ENCODE results near the gene SEMA4C. TPM values are rescaled to one million over a fixed set of nuclear protein-coding genes. Genes with fewer than 3 reads are reported as not detected.

Gene SEMA4C
- total RNA-seq, 1 experiment from 2014 or later: 16.3 TPM

- Mint-ChIP-seq H3K9me3 (ENCODE audit: unreplicated experiment) (no peaks in the 10 kb centered on the region), H3K27ac (ENCODE audit: low read depth, unreplicated experiment) (no peak overlapping the region), H3K36me3 (ENCODE audit: insufficient read depth, unreplicated experiment) (no peaks in the 10 kb centered on the region), H3K4me3 (ENCODE audit: unreplicated experiment) (no peak overlapping the region), H3K27me3 (ENCODE audit: insufficient read depth, unreplicated experiment) (no peaks in the 10 kb centered on the region), H3K4me1 (ENCODE audit: insufficient read depth, unreplicated experiment) (peaks cover 13% of the 10 kb centered on the region)
- ChIA-PET POLR2A (no interaction called here), CTCF (interaction anchor here (0.8 to 1.1 kb wide), 2 partner anchors 10 to 47 kb away, joined by 4 read pairs; no protein-coding TSS in a partner anchor)
- no peak for DNase-seq (ENCODE audit: unreplicated experiment)
- BruUV-seq (replicated peaks): no TSS peak
- TF ChIP-seq CTCF (IDR thresholded peaks at IDR 0.05; ENCODE audit: unreplicated experiment): no peak
- intact Hi-C loops (cut with micrococcal nuclease): no loop called here
Observed at GRCh38 chr2:96903318-96903717, 33.4 kb upstream of the SEMA4C start.

- Mint-ChIP-seq H3K4me1 (ENCODE audit: insufficient read depth, unreplicated experiment) (peaks cover 38% of the 10 kb centered on the region), H3K4me3 (ENCODE audit: unreplicated experiment) (no peak overlapping the region), H3K27ac (ENCODE audit: low read depth, unreplicated experiment) (no peak overlapping the region), H3K9me3 (ENCODE audit: unreplicated experiment) (no peaks in the 10 kb centered on the region), H3K36me3 (ENCODE audit: insufficient read depth, unreplicated experiment) (no peaks in the 10 kb centered on the region), H3K27me3 (ENCODE audit: insufficient read depth, unreplicated experiment) (no peaks in the 10 kb centered on the region)
- TF ChIP-seq CTCF (IDR thresholded peaks at IDR 0.05; ENCODE audit: unreplicated experiment): no peak
- ChIA-PET CTCF (interaction anchor here (1.3 kb wide), 1 partner anchor 51 kb away, joined by 7 read pairs; no protein-coding TSS in a partner anchor), POLR2A (no interaction called here)
- no peak for DNase-seq (ENCODE audit: unreplicated experiment)
- intact Hi-C loops (cut with micrococcal nuclease): no loop called here
- no TSS peak for BruUV-seq (replicated peaks)
Observed at GRCh38 chr2:96900237-96900636, 30.4 kb upstream of the SEMA4C start.

- no TSS peak for BruUV-seq (replicated peaks)
- ChIA-PET CTCF (interaction anchor here (1.2 kb wide), 1 partner anchor 52 kb away, joined by 5 read pairs; no protein-coding TSS in a partner anchor), POLR2A (interaction anchor here (0.7 to 0.8 kb wide), 2 partner anchors 9 to 18 kb away, joined by 3 read pairs; no protein-coding TSS in a partner anchor)
- no peak for DNase-seq (ENCODE audit: unreplicated experiment)
- H3K27ac Mint-ChIP-seq (ENCODE audit: low read depth, unreplicated experiment): no peak overlapping the region
- TF ChIP-seq CTCF (IDR thresholded peaks at IDR 0.05; ENCODE audit: unreplicated experiment): no peak
- no peaks in the 10 kb centered on the region for H3K27me3 Mint-ChIP-seq (ENCODE audit: insufficient read depth, unreplicated experiment)
- H3K4me1 Mint-ChIP-seq (ENCODE audit: insufficient read depth, unreplicated experiment): peaks cover 43% of the 10 kb centered on the region
- intact Hi-C loops (cut with micrococcal nuclease): no loop called here
- no peaks in the 10 kb centered on the region for H3K36me3 Mint-ChIP-seq (ENCODE audit: insufficient read depth, unreplicated experiment)
- H3K4me3 Mint-ChIP-seq (ENCODE audit: unreplicated experiment): no peak overlapping the region
- no peaks in the 10 kb centered on the region for H3K9me3 Mint-ChIP-seq (ENCODE audit: unreplicated experiment)
Observed at GRCh38 chr2:96899413-96899741, 29.5 kb upstream of the SEMA4C start.

GRCh38 chr2:96898641-96899412 lies 28.9 kb upstream of the SEMA4C start:
- Mint-ChIP-seq H3K9me3 (ENCODE audit: unreplicated experiment) (no peaks in the 10 kb centered on the region), H3K36me3 (ENCODE audit: insufficient read depth, unreplicated experiment) (no peaks in the 10 kb centered on the region), H3K27me3 (ENCODE audit: insufficient read depth, unreplicated experiment) (no peaks in the 10 kb centered on the region), H3K27ac (ENCODE audit: low read depth, unreplicated experiment) (no peak overlapping the region), H3K4me3 (ENCODE audit: unreplicated experiment) (no peak overlapping the region), H3K4me1 (ENCODE audit: insufficient read depth, unreplicated experiment) (peaks cover 43% of the 10 kb centered on the region)
- POLR2A ChIA-PET: interaction anchor here (0.7 kb wide), 1 partner anchor 18 kb away, joined by 3 read pairs; no protein-coding TSS in a partner anchor
- intact Hi-C loops (cut with micrococcal nuclease): no loop called here
- CTCF ChIA-PET: interaction anchor here (0.6 to 1.4 kb wide), 3 partner anchors 52 to 160 kb away, joined by 3 to 5 read pairs (median 4); no protein-coding TSS in a partner anchor
- BruUV-seq (replicated peaks): no TSS peak
- no peak for TF ChIP-seq CTCF (IDR thresholded peaks at IDR 0.05; ENCODE audit: unreplicated experiment)
- DNase-seq (ENCODE audit: unreplicated experiment): peak; percentile 82
